DND-41 (cell line): ENCODE data around the gene PXT1.

Experiments used
- ATAC-seq: fragments of 200-7000 bp; cut with Tn5 transposase; 3 replicates; pipeline ENCODE4 v1.9.1; 2021; ENCODE audit warnings: low read depth; ENCODE audit not compliant: insufficient read depth
- DNase-seq: peaks from one replicate; pipeline ENCODE4 v3.0.0-alpha.2; 2020
- H2AFZ ChIP-seq: 2 replicates; pipeline ENCODE4 v1.6.0; 2012; ENCODE audit warnings: low read depth, low read length
- H3K27ac ChIP-seq: 2 replicates; pipeline ENCODE4 v1.5.1; 2012; ENCODE audit warnings: low read length, inconsistent platforms
- H3K27me3 ChIP-seq: fragments of 200-600 bp; sonication (generic); 2 replicates; pipeline ENCODE4 v1.6.0; 2012; ENCODE audit warnings: low read length, mild to moderate bottlenecking, inconsistent platforms; ENCODE audit not compliant: insufficient read depth, poor library complexity
- H3K36me3 ChIP-seq: 2 replicates; pipeline ENCODE4 v1.5.1; 2012; ENCODE audit warnings: low read length, inconsistent platforms; ENCODE audit not compliant: insufficient read depth
- H3K4me1 ChIP-seq: 2 replicates; pipeline ENCODE4 v1.5.1; 2012; ENCODE audit warnings: mild to moderate bottlenecking, low read length; ENCODE audit not compliant: insufficient read depth
- H3K4me2 ChIP-seq: 2 replicates; pipeline ENCODE4 v1.6.0; 2012; ENCODE audit warnings: mild to moderate bottlenecking, moderate library complexity, low read length, inconsistent platforms; ENCODE audit not compliant: insufficient read depth
- H3K4me3 ChIP-seq, 2 experiments: fragments of 200-600 bp in 1 of 2; shearing (Covaris generic) in 1 of 2; 2 replicates each; pipeline ENCODE4 v1.5.1; 2012 to 2016; ENCODE audit warnings: inconsistent platforms in 2 of 2, low read length in 2 of 2, mild to moderate bottlenecking in 2 of 2, low read depth in 1 of 2, moderate library complexity in 1 of 2
- H3K79me2 ChIP-seq: 2 replicates; pipeline ENCODE4 v1.6.0; 2012; ENCODE audit warnings: low read length, inconsistent platforms; ENCODE audit not compliant: insufficient read depth
- H3K9ac ChIP-seq: 2 replicates; pipeline ENCODE4 v1.6.0; 2012; ENCODE audit warnings: low read depth, mild to moderate bottlenecking, inconsistent platforms, low read length, moderate library complexity
- H3K9me3 ChIP-seq: 2 replicates; pipeline ENCODE4 v1.5.1; 2012; ENCODE audit warnings: low read length, moderate library complexity, mild to moderate bottlenecking, inconsistent platforms; ENCODE audit not compliant: insufficient read depth, severe bottlenecking
- H4K20me1 ChIP-seq: 2 replicates; pipeline ENCODE4 v1.6.0; 2012; ENCODE audit warnings: low read length; ENCODE audit not compliant: insufficient read depth
- EZH2 ChIP-seq: IDR thresholded peaks from 3 replicates; pipeline ENCODE4 v1.6.1; 2012; ENCODE audit warnings: borderline replicate concordance, low read depth, mild to moderate bottlenecking, moderate library complexity, low read length, inconsistent platforms; ENCODE audit not compliant: severe bottlenecking
- TF ChIP-seq, protein P1 (sequence below): IDR thresholded peaks from 2 replicates; pipeline ENCODE4 v1.5.1; 2012; ENCODE audit warnings: borderline replicate concordance, low read length, moderate library complexity, mild to moderate bottlenecking; ENCODE audit not compliant: poor library complexity, severe bottlenecking; ENCODE audit errors: extremely low read depth

The PXT1 gene

DNA sequence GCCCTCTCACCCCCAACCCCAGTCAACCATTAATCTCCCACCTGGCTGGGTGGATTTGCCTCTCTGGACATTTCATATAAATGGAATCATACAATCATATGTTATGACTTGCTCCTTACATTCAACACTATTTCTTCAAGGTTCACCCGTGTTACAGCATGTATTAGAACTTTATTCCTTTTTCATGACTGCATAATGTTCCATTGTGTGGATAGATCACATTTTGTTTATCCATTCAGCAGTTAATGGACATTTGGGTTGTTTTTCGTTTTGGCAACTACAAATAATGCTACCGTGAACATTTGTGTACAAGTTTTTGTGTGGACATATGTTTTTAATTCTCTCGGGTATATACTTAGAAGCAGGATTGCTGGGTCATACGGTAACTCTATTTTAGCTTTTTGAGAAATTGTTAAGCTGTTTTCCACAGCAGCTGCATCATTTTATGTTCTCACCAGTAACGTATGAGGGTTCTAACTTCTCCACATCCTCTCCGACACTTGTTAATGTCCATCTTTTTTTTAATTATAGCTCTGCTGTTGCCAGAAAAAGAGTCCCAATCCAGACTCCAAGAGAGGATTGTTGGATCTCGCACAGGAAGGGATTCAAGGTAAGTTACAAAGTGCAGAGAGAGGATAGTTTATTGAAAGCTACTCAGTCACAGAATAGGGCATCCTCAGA lies 90.0 kb downstream of the PXT1 start:
- H3K27ac ChIP-seq, result no peak overlapping the region

DNA sequence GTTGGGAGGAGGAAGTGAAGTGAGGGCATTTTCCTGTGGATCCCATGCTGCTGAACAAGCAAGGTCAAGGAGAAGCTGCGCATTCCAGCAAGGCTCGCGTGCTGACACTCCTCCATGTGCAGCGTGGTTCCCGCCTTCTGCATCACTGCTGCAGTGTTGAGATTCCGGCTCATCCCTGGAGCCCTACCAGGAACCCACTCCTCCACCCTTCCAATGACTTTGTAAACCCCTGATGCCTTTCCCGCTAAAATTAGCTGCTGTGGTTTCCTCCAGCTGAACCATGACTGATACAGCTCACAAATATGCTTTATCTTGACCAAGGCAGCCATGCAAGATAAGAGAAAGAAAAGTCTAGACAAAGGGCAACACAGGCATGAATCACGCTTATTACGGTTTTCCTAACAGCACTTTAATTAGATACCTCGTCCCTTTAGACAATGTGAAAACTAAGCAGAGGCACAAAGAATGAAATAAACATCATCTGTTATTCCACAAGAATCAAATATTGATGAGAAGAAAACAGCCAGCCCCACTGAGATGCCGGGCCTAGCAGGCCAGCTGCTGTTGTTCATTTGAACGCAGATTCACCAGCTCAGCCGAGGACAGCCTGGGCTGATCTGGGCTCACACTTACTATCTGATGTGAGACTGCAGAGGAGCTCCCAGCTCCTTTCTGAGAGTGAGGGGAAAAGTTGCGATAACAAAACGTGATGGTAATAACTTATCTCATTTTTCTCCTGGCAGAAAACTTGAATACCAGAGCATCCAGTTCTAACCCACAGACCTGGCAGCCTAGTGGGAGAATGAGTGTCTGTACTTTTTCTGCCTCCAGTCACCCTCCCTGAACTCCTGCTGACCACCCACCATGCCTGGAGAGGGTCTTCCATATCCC lies 91.7 kb downstream of the PXT1 start:
- TF ChIP-seq EZH2, result no peak
- TF ChIP-seq, protein P1, sequence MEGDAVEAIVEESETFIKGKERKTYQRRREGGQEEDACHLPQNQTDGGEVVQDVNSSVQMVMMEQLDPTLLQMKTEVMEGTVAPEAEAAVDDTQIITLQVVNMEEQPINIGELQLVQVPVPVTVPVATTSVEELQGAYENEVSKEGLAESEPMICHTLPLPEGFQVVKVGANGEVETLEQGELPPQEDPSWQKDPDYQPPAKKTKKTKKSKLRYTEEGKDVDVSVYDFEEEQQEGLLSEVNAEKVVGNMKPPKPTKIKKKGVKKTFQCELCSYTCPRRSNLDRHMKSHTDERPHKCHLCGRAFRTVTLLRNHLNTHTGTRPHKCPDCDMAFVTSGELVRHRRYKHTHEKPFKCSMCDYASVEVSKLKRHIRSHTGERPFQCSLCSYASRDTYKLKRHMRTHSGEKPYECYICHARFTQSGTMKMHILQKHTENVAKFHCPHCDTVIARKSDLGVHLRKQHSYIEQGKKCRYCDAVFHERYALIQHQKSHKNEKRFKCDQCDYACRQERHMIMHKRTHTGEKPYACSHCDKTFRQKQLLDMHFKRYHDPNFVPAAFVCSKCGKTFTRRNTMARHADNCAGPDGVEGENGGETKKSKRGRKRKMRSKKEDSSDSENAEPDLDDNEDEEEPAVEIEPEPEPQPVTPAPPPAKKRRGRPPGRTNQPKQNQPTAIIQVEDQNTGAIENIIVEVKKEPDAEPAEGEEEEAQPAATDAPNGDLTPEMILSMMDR, result no peak
- no peak overlapping the region for H3K4me2 ChIP-seq
- H3K4me1 ChIP-seq, result no peaks in the 10 kb centered on the region
- peaks cover 7% of the 10 kb centered on the region for H3K27me3 ChIP-seq
- H3K79me2 ChIP-seq, result no peaks in the 10 kb centered on the region
- DNase-seq, result no peak
- no peak overlapping the region for H2AFZ ChIP-seq
- H3K9ac ChIP-seq, result no peak overlapping the region
- H3K36me3 ChIP-seq, result no peaks in the 10 kb centered on the region
- no peaks in the 10 kb centered on the region for H4K20me1 ChIP-seq
- H3K9me3 ChIP-seq, result no peaks in the 10 kb centered on the region
- no peak overlapping the region for H3K4me3 ChIP-seq
- ATAC-seq, result no peak
- H3K27ac ChIP-seq, result no peak overlapping the region

More for the DNA sequence above, 90.0 kb downstream of the PXT1 start:
- H3K4me3 ChIP-seq, result no peak overlapping the region
- H3K9ac ChIP-seq, result no peak overlapping the region
- H4K20me1 ChIP-seq, result no peaks in the 10 kb centered on the region
- H3K36me3 ChIP-seq, result no peaks in the 10 kb centered on the region
- no peak for DNase-seq
- H3K9me3 ChIP-seq, result no peaks in the 10 kb centered on the region
- no peak overlapping the region for H3K4me2 ChIP-seq
- no peaks in the 10 kb centered on the region for H3K79me2 ChIP-seq
- ATAC-seq, result no peak
- TF ChIP-seq, protein P1, result no peak
- no peak for TF ChIP-seq EZH2
- no peaks in the 10 kb centered on the region for H3K4me1 ChIP-seq
- peaks cover 7% of the 10 kb centered on the region for H3K27me3 ChIP-seq
- no peak overlapping the region for H2AFZ ChIP-seq

DNA sequence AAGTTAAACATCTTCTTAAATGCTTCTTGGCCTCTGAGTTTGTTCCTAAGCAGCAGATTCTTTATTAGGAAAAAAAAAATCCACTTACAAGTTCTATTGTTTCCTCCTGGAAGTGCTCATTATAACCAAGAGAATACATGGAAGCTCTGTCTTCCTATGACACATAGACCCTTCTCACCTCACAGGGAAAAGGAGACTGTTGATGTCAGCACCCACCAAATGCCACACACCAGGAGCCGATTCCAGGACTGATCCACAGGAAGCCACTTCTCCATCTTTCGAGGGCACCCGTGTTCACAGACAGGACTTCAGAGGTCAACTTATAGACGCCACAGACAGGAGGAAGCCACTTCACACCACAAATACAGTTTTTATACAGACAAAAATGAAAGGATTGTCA lies 92.6 kb downstream of the PXT1 start:
- no peaks in the 10 kb centered on the region for H3K36me3 ChIP-seq
- no peak for DNase-seq
- peaks cover 7% of the 10 kb centered on the region for H3K27me3 ChIP-seq
- H3K9me3 ChIP-seq, result no peaks in the 10 kb centered on the region
- no peak overlapping the region for H3K4me2 ChIP-seq
- no peak overlapping the region for H3K27ac ChIP-seq
- TF ChIP-seq, protein P1, result no peak
- no peak for TF ChIP-seq EZH2
- no peak overlapping the region for H3K9ac ChIP-seq
- H4K20me1 ChIP-seq, result no peaks in the 10 kb centered on the region
- no peak for ATAC-seq
- H3K79me2 ChIP-seq, result no peaks in the 10 kb centered on the region
- no peaks in the 10 kb centered on the region for H3K4me1 ChIP-seq
- no peak overlapping the region for H3K4me3 ChIP-seq
- H2AFZ ChIP-seq, result no peak overlapping the region
